BE2C (cell line): ENCODE measurements around the gene BTBD10.
A peak's percentile ranks its signal among the peaks of the same experiment; 100 is the strongest.

Experiments used
- DNase-seq: peaks from one replicate; pipeline ENCODE4 v3.0.0-alpha.2; 2020
- H3K27me3 ChIP-seq: fragments of 250-450 bp; sonication (Bioruptor Pico); 2 replicates; pipeline ENCODE4 v1.5.1; 2020; ENCODE audit warnings: mild to moderate bottlenecking
- H3K36me3 ChIP-seq: fragments of 250-450 bp; sonication (Bioruptor Pico); 2 replicates; pipeline ENCODE4 v1.5.1; 2020; ENCODE audit warnings: mild to moderate bottlenecking
- H3K4me1 ChIP-seq: fragments of 250-450 bp; sonication (Bioruptor Pico); 2 replicates; pipeline ENCODE4 v1.5.1; 2020
- H3K4me3 ChIP-seq: 2 replicates; pipeline ENCODE4 v1.5.1; 2011; ENCODE audit warnings: low read depth, low read length
- H3K9me3 ChIP-seq: fragments of 250-450 bp; sonication (Bioruptor Pico); 2 replicates; pipeline ENCODE4 v1.5.1; 2020
- CTCF ChIP-seq: IDR thresholded peaks from 2 replicates; pipeline ENCODE4 v1.5.1; 2012; ENCODE audit warnings: mild to moderate bottlenecking, low read depth, low read length

The BTBD10 gene

DNA sequence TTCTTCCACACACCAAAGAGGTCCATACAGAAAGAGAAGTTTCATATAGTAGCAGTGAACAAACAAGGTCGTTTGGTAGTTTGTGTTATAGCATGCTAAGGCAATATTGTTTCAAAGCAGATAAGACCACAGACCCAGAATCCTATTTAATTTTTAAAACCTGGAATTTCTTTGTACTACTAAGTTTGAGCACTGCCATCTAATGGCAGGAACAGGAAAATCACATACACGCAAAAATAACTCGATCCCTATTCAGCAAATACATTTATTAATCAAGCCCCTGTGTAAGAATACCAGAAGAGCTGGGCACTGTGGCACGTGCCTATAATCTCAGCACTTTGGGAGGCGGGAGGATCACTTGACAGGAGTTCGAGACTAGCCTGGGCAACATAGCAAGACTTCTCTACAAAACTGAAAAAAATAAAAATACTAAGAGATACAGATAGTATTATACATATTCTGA is 2.9 kb upstream of the BTBD10 start:
- DNase-seq = peak; percentile 8
- no peaks in the 10 kb centered on the region for H3K36me3 ChIP-seq
- no peaks in the 10 kb centered on the region for H3K27me3 ChIP-seq
- no peaks in the 10 kb centered on the region for H3K9me3 ChIP-seq
- H3K4me3 ChIP-seq = no peak overlapping the region
- TF ChIP-seq CTCF = peak; percentile 48
- no peaks in the 10 kb centered on the region for H3K4me1 ChIP-seq

- no peak for TF ChIP-seq CTCF
- H3K27me3 ChIP-seq = no peaks in the 10 kb centered on the region
- H3K4me1 ChIP-seq = no peaks in the 10 kb centered on the region
- H3K36me3 ChIP-seq = no peaks in the 10 kb centered on the region
- no peaks in the 10 kb centered on the region for H3K9me3 ChIP-seq
- H3K4me3 ChIP-seq = peak overlapping the region; percentile 78
- no peak for DNase-seq
Observed at GRCh38 chr11:13463779-13464290, 813 bp upstream of the BTBD10 start.

GRCh38 chr11:13462311-13462900 is 616 bp downstream of the BTBD10 start:
- H3K4me1 ChIP-seq = no peaks in the 10 kb centered on the region
- H3K4me3 ChIP-seq = peak overlapping the region; percentile 78
- DNase-seq = peak; percentile 64
- H3K27me3 ChIP-seq = no peaks in the 10 kb centered on the region
- TF ChIP-seq CTCF = no peak
- H3K36me3 ChIP-seq = no peaks in the 10 kb centered on the region
- no peaks in the 10 kb centered on the region for H3K9me3 ChIP-seq

DNA sequence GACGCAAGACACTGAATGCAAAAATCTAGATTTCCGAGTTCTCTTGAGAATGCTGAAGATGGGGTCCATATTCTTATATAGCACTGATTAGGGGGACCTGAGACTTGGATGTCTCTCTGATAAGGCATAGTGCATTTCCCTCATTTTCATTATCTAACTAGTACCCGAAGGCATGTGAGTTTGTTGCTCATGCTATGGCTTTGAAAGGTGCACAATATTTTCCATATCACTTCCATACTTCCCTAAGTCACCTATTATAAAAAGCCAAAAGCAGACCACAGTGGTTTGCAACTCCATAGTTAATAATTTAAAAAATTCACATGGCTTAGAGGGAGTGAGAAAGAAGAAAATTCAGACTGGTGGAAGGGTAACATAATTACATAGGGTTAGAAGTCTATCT is 1.7 kb downstream of the BTBD10 start:
- Histone ChIP-seq H3K36me3 (no peaks in the 10 kb centered on the region), H3K4me1 (no peaks in the 10 kb centered on the region), H3K4me3 (no peak overlapping the region), H3K9me3 (no peaks in the 10 kb centered on the region), H3K27me3 (no peaks in the 10 kb centered on the region)
- TF ChIP-seq CTCF = no peak
- DNase-seq = no peak

DNA sequence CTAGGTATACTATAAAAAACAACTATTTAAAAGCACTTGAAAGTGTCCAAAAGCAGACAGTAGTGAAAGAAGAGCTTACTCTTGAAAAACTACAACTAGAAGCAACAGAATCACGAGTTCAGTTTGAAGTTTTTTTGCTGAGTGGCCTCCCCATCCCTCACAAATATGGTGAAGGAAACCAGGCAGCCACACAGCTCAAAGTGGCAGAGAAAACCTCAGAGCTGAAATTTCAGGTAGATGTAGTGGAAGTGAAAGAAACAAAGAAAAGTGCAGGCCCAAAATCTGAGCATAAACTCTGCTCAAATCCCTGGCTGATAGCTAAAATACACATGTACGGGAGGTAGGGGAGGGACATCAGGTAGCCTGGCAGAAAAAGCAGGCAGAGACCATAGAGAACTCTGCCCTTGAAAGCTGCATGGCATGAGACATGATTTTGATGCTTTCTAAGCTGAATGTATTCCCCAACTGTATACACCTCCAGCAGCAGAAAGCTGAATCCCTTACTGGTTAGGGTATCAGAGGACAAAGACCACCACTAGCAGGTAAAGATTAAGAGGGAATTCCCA is 12.1 kb downstream of the BTBD10 start:
- Histone ChIP-seq H3K4me3 (no peak overlapping the region), H3K4me1 (no peaks in the 10 kb centered on the region), H3K27me3 (no peaks in the 10 kb centered on the region), H3K36me3 (no peaks in the 10 kb centered on the region), H3K9me3 (no peaks in the 10 kb centered on the region)
- no peak for TF ChIP-seq CTCF
- DNase-seq = no peak

DNA sequence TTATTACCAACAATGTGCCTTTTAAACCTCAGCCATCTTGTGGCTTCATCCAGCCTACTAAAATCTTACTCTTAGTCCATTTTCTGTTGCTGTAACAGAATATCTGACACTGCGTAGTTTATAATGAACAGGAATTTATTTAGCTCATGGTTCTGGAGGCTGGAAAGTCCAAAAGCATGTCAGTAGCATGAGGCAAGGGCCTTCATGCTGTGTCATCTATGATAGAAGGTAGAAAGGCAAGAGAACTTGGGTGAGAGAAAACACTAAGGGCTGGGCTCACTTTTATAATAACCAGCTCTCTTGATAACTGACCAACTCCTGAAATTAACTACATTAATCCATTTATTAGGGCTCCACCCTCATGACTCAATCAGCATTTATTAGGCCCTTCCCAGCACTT is 13.5 kb downstream of the BTBD10 start:
- Histone ChIP-seq H3K36me3 (no peaks in the 10 kb centered on the region), H3K9me3 (no peaks in the 10 kb centered on the region), H3K27me3 (no peaks in the 10 kb centered on the region), H3K4me3 (no peak overlapping the region), H3K4me1 (no peaks in the 10 kb centered on the region)
- no peak for TF ChIP-seq CTCF
- no peak for DNase-seq
